Measurements from ENCODE around the gene HIVEP3. TPM values are rescaled to one million over a fixed set of nuclear protein-coding genes. Genes with fewer than 3 reads are reported as not detected.

The HIVEP3 gene
- polyA plus RNA-seq, 1 of the 3 experiments (the other 2 are of a cell fraction), result 6.4 TPM

DNA sequence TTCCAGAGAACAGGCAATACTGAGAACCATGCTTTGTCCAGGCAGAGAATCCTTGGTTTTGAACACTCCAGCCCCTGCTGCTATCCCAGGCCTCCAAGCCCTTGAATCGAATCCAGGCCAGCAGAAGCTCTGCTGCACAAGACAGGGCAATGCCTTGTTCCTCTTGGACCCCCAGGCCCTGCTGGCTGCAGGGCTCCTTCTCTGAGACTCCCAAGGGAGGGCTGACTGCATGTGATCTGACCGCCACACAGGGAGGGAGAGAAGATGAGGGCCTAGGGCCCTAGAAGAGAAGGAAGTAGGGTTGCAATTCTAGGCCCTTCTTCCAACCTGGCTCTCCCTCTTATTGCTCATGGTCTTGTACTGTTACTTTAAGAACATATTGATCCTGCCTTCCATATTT is 273.7 kb downstream of the HIVEP3 start:
- no peaks in the 10 kb centered on the region for H3K9me3 ChIP-seq
- TF ChIP-seq FOXM1 (IDR thresholded peaks at IDR 0.05; ENCODE audit: low read depth), result no peak
- TF ChIP-seq EZH2phosphoT487 (IDR thresholded peaks at IDR 0.05; ENCODE audit: borderline replicate concordance, low read depth), result no peak
- TF ChIP-seq, protein P1, sequence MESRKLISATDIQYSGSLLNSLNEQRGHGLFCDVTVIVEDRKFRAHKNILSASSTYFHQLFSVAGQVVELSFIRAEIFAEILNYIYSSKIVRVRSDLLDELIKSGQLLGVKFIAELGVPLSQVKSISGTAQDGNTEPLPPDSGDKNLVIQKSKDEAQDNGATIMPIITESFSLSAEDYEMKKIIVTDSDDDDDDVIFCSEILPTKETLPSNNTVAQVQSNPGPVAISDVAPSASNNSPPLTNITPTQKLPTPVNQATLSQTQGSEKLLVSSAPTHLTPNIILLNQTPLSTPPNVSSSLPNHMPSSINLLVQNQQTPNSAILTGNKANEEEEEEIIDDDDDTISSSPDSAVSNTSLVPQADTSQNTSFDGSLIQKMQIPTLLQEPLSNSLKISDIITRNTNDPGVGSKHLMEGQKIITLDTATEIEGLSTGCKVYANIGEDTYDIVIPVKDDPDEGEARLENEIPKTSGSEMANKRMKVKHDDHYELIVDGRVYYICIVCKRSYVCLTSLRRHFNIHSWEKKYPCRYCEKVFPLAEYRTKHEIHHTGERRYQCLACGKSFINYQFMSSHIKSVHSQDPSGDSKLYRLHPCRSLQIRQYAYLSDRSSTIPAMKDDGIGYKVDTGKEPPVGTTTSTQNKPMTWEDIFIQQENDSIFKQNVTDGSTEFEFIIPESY (IDR thresholded peaks at IDR 0.05; ENCODE audit: borderline replicate concordance, low read depth), result no peak
- TF ChIP-seq RFX5 (IDR thresholded peaks at IDR 0.05; ENCODE audit: low read length), result no peak
- TF ChIP-seq, protein P2, sequence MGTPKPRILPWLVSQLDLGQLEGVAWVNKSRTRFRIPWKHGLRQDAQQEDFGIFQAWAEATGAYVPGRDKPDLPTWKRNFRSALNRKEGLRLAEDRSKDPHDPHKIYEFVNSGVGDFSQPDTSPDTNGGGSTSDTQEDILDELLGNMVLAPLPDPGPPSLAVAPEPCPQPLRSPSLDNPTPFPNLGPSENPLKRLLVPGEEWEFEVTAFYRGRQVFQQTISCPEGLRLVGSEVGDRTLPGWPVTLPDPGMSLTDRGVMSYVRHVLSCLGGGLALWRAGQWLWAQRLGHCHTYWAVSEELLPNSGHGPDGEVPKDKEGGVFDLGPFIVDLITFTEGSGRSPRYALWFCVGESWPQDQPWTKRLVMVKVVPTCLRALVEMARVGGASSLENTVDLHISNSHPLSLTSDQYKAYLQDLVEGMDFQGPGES (IDR thresholded peaks at IDR 0.05; ENCODE audit: low read depth, low read length), result no peak
- no peak for TF ChIP-seq SMC3 (IDR thresholded peaks at IDR 0.05; ENCODE audit: low read depth, low read length)
- no peak for TF ChIP-seq TEAD4 (IDR thresholded peaks at IDR 0.05; ENCODE audit: borderline replicate concordance, insufficient read depth)
- TF ChIP-seq RAD21 (IDR thresholded peaks at IDR 0.05; ENCODE audit: low read length), result no peak
- no peak for TF ChIP-seq CHD2 (IDR thresholded peaks at IDR 0.05; ENCODE audit: low read length, partially characterized antibody)
- no peak for TF ChIP-seq JUND (IDR thresholded peaks at IDR 0.05)
- no peak for TF ChIP-seq GABPA (IDR thresholded peaks at IDR 0.05; ENCODE audit: low read depth)
- TF ChIP-seq RXRA (IDR thresholded peaks at IDR 0.05; ENCODE audit: borderline replicate concordance, low read depth), result no peak
- no peak for TF ChIP-seq GATA2 (CRISPR knock-in tag; IDR thresholded peaks at IDR 0.05)
- no peak overlapping the region for H3K27ac ChIP-seq (ENCODE audit: low read depth in 2 of 2, low read length in 1 of 2)
- no peaks in the 10 kb centered on the region for H3K27me3 ChIP-seq (ENCODE audit: insufficient read depth)
- no peaks in the 10 kb centered on the region for H3K36me3 ChIP-seq (replicated peaks in 1 of 2; ENCODE audit: control insufficient read depth in 1 of 2, insufficient read depth in 2 of 2, low read length in 1 of 2)
- CTCF ChIA-PET, result interaction anchor here (1.2 to 1.3 kb wide), 2 partner anchors 13 to 71 kb away, joined by 3 read pairs; no protein-coding TSS in a partner anchor
- no peak overlapping the region for H3K9ac ChIP-seq
- POLR2A ChIA-PET, result no interaction called here
- no peak overlapping the region for H3K4me2 ChIP-seq
- H3F3A ChIP-seq (replicated peaks; ENCODE audit: insufficient read depth), result no peaks in the 10 kb centered on the region
- H3K4me3 ChIP-seq (ENCODE audit: low read depth in 2 of 2, low read length in 1 of 2), result no peak overlapping the region
- H3K4me1 ChIP-seq (ENCODE audit: control insufficient read depth in 1 of 2, insufficient read depth in 2 of 2, low read depth in 1 of 2, low read length in 1 of 2), result peaks cover 0 to 17% of the 10 kb centered on the region in 2 experiments; a peak in 2 of 4 replicates
- no peak overlapping the region for H2AFZ ChIP-seq (ENCODE audit: low read depth)
- H3K9me2 ChIP-seq, result no peaks in the 10 kb centered on the region
- H4K20me1 ChIP-seq (ENCODE audit: insufficient read depth), result no peaks in the 10 kb centered on the region
- H3K79me2 ChIP-seq (ENCODE audit: insufficient read depth), result no peaks in the 10 kb centered on the region
- WGBS (ENCODE audit: low lambda C conversion rate), result 85% methylated on average over 2 of the region's 2 CpGs
- DNase-seq, result no peak

DNA sequence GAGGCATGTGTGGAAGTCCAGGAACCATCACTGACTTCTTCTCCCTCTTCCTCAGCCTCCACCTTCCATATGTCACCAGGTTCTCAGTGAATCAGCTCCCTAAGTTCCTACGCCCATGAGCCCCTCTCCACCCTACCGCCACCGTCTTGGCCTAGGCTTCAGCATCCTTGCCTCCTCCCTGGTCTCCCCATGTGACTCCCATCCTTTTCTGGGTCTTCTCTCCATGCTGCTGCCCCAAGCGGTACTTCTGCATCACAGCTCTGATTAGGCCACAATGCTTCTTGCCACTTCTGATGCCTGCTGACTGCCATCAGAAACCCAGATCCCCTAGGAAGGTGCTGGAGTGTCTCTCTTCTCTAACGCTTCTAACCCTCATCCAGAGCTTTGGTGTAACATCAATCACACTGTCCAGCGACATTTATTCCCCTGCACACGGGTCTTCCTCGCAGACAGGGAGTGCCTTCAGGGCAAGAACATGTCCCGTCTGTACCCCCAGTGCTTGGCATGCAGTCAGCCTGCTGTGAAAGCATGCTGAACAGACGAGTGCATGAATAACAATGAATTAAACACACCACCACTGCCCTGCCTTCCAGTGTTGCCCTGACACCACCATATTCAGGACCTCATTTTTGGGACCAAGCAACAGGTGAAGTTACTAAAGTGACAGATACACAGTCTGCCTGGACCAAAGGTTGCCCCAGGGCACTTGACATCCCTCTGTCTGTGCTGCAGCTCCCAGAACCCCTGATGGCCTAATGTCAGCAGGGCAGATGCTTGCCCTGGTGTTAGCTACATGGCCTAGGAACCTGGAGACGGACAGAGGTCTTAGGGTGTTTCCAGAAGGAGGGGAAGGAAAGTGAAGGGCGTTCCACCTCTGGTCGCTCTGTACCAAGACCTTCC is 275.6 kb downstream of the HIVEP3 start:
- Histone ChIP-seq H4K20me1 (ENCODE audit: insufficient read depth) (no peaks in the 10 kb centered on the region), H3K9ac (no peak overlapping the region), H3K27ac (ENCODE audit: low read depth in 2 of 2, low read length in 1 of 2) (no peak overlapping the region), H3K4me1 (ENCODE audit: control insufficient read depth in 1 of 2, insufficient read depth in 2 of 2, low read depth in 1 of 2, low read length in 1 of 2) (peaks cover 7 to 14% of the 10 kb centered on the region in 2 experiments; a peak in 2 of 4 replicates), H3K4me2 (no peak overlapping the region), H3K9me2 (no peaks in the 10 kb centered on the region), H3K36me3 (replicated peaks in 1 of 2; ENCODE audit: control insufficient read depth in 1 of 2, insufficient read depth in 2 of 2, low read length in 1 of 2) (no peaks in the 10 kb centered on the region), H3F3A (replicated peaks; ENCODE audit: insufficient read depth) (peaks cover 6% of the 10 kb centered on the region), H3K9me3 (no peaks in the 10 kb centered on the region), H2AFZ (ENCODE audit: low read depth) (no peak overlapping the region), H3K79me2 (ENCODE audit: insufficient read depth) (no peaks in the 10 kb centered on the region), H3K27me3 (ENCODE audit: insufficient read depth) (no peaks in the 10 kb centered on the region), H3K4me3 (ENCODE audit: low read depth in 2 of 2, low read length in 1 of 2) (no peak overlapping the region)
- ChIA-PET POLR2A (no interaction called here), CTCF (interaction anchor here (1.0 to 1.4 kb wide), 2 partner anchors 15 to 22 kb away, joined by 3 to 5 read pairs; no protein-coding TSS in a partner anchor)
- WGBS (ENCODE audit: low lambda C conversion rate), result 87% methylated on average over 13 of the region's 13 CpGs
- no peak for DNase-seq
- TF ChIP-seq CHD2 (IDR thresholded peaks at IDR 0.05; ENCODE audit: low read length, partially characterized antibody) (no peak), TCF12 (IDR thresholded peaks at IDR 0.05) (no peak), TEAD4 (IDR thresholded peaks at IDR 0.05; ENCODE audit: borderline replicate concordance, insufficient read depth) (no peak), EZH2phosphoT487 (IDR thresholded peaks at IDR 0.05; ENCODE audit: borderline replicate concordance, low read depth) (no peak), MXI1 (IDR thresholded peaks at IDR 0.05; ENCODE audit: low read depth, low read length) (no peak), RXRA (IDR thresholded peaks at IDR 0.05; ENCODE audit: borderline replicate concordance, low read depth) (no peak), ELF1 (IDR thresholded peaks at IDR 0.05) (no peak), RAD21 (IDR thresholded peaks at IDR 0.05; ENCODE audit: low read length) (no peak), RCOR1 (IDR thresholded peaks at IDR 0.05; ENCODE audit: low read length) (no peak), FOXJ3 (CRISPR knock-in tag; IDR thresholded peaks at IDR 0.05) (no peak)
- TF ChIP-seq, protein P3, sequence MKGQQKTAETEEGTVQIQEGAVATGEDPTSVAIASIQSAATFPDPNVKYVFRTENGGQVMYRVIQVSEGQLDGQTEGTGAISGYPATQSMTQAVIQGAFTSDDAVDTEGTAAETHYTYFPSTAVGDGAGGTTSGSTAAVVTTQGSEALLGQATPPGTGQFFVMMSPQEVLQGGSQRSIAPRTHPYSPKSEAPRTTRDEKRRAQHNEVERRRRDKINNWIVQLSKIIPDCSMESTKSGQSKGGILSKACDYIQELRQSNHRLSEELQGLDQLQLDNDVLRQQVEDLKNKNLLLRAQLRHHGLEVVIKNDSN (IDR thresholded peaks at IDR 0.05; ENCODE audit: borderline replicate concordance, low read depth), result no peak
- TF ChIP-seq, protein P4, sequence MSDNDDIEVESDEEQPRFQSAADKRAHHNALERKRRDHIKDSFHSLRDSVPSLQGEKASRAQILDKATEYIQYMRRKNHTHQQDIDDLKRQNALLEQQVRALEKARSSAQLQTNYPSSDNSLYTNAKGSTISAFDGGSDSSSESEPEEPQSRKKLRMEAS (IDR thresholded peaks at IDR 0.05; ENCODE audit: low read depth), result no peak
- TF ChIP-seq, protein P5, sequence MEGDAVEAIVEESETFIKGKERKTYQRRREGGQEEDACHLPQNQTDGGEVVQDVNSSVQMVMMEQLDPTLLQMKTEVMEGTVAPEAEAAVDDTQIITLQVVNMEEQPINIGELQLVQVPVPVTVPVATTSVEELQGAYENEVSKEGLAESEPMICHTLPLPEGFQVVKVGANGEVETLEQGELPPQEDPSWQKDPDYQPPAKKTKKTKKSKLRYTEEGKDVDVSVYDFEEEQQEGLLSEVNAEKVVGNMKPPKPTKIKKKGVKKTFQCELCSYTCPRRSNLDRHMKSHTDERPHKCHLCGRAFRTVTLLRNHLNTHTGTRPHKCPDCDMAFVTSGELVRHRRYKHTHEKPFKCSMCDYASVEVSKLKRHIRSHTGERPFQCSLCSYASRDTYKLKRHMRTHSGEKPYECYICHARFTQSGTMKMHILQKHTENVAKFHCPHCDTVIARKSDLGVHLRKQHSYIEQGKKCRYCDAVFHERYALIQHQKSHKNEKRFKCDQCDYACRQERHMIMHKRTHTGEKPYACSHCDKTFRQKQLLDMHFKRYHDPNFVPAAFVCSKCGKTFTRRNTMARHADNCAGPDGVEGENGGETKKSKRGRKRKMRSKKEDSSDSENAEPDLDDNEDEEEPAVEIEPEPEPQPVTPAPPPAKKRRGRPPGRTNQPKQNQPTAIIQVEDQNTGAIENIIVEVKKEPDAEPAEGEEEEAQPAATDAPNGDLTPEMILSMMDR (IDR thresholded peaks at IDR 0.05), result no peak
